Activated CD4-positive, alpha-beta memory T cell treated with anti-CD3 and anti-CD28 coated beads, Interleukin-2, amount 10 ng/mL, durations not matched to agents 7 days and 5 days (primary cell): Measurements from ENCODE around the gene SERTAD3. TPM values are rescaled to one million over a fixed set of nuclear protein-coding genes. Genes with fewer than 3 reads are reported as not detected.
"Not testable (repeated sequence)": the region's sequence is repeated elsewhere in the genome, so short reads cannot be mapped to it uniquely, and the experiment has no call there.

Experiments
- CTCF ChIA-PET: fragments of 350-600 bp; sonication (Branson Sonifier 250); formaldehyde crosslinking; loops from one replicate; lab custom pipeline; 2021; ENCODE audit warnings: antibody characterized with exemption, inconsistent platforms; lab: Charles Lee
- POLR2A ChIA-PET: fragments of 350-600 bp; sonication (Branson Sonifier 250); formaldehyde crosslinking; loops from one replicate; lab custom pipeline; 2021; ENCODE audit warnings: antibody characterized with exemption; lab: Charles Lee
- DNase-seq: peaks from one replicate; pipeline ENCODE4 v3.0.0-alpha.2; 2020
- H3K27ac Mint-ChIP-seq: one replicate; pipeline ENCODE4 v1.8.0; 2021; ENCODE audit warnings: mild to moderate bottlenecking, mixed read lengths
- H3K27me3 Mint-ChIP-seq: one replicate; pipeline ENCODE4 v1.8.0; 2021; ENCODE audit warnings: mixed read lengths
- H3K36me3 Mint-ChIP-seq: one replicate; pipeline ENCODE4 v1.8.0; 2021; ENCODE audit warnings: low read depth, mixed read lengths
- H3K4me1 Mint-ChIP-seq: one replicate; pipeline ENCODE4 v1.8.0; 2021; ENCODE audit warnings: mixed read lengths
- H3K4me3 Mint-ChIP-seq: one replicate; pipeline ENCODE4 v1.8.0; 2021; ENCODE audit warnings: mild to moderate bottlenecking, mixed read lengths
- H3K9me3 Mint-ChIP-seq: one replicate; pipeline ENCODE4 v1.8.0; 2021; ENCODE audit warnings: mixed read lengths
- total RNA-seq, 2 experiments: library from RNA; stranded (reverse); gene quantifications; one replicate each; pipeline ENCODE4 v1.2.3, GENCODE V29; 2021

SERTAD3 gene
- total RNA-seq, 2 experiments from 2014 or later, result 18.0 to 20.3 TPM

DNA sequence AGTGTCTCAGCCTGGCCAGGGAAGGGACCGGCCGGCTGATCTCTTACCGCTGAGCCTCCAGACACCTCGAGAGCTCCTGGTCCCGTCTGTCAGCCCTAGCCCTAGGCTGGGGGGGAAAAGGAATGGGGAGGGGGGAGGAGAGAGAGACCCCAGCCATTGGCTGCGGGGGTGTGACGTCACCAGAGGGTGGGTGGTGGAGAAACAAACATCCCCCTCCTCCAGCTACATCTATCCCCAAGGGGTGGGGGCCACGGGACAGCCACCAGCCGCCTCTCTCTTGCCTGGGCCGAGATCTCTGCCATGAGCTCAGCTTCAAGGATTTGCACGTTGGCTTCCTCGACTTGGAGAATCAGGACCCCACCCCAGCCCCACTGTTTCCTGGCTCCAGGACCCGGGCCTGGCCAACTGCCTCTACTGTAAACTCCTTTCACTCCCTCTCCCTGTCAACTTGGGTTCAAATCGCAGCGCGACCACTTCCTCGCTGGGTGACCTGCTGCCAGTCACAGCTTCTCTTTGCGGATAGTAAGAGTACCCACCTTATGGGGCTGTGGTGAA lies 30.8 kb downstream of the SERTAD3 start, which contains the start of gene PRX:
Gene PRX, minus strand, starts transcription at position 88 of the 555 bp plus-strand sequence. CDS start 5,446 bp downstream, outside the sequence.
- Mint-ChIP-seq H3K9me3 (no peaks in the 10 kb centered on the region), H3K4me3 (no peak within 1 kb of the TSS), H3K27ac (no peak within 1 kb of the TSS), H3K4me1 (peaks cover 26% of the 10 kb centered on the region), H3K36me3 (no peaks in the 10 kb centered on the region), H3K27me3 (peaks cover 1% of the 10 kb centered on the region)
- ChIA-PET CTCF (interaction anchor here (1.9 kb wide), 1 partner anchor 11 kb away, joined by 5 read pairs; no protein-coding TSS in a partner anchor), POLR2A (interaction anchor here (1.2 to 1.4 kb wide), 2 partner anchors 8 to 30 kb away, joined by 3 to 5 read pairs; no protein-coding TSS in a partner anchor)
- DNase-seq, result no peak

DNA sequence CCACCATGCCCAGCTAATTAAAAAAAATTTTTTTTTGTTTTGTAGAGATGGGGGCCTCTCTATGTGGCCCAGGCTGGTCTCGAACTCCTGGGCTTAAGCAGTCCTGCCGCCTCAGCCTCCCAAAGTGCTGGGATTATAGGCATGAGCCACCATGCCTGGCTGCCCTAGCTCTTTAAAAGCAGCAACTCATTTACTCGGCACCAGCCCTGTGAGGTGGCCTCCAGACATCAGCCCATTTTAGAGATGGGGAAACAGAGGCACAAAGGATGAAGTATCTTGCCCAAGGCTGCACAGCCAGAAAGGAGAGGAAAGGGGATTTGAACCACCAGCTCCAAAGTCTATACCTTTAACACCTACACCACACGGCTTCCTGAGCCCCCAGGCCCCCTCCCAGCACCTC lies 31.3 kb downstream of the SERTAD3 start:
- Mint-ChIP-seq H3K36me3 (no peaks in the 10 kb centered on the region), H3K4me3 (no peak overlapping the region), H3K27me3 (peaks cover 1% of the 10 kb centered on the region), H3K27ac (no peak overlapping the region), H3K4me1 (peaks cover 26% of the 10 kb centered on the region), H3K9me3 (no peaks in the 10 kb centered on the region)
- ChIA-PET CTCF (interaction anchor here (0.8 to 1.9 kb wide), 3 partner anchors 8 to 13 kb away, joined by 4 to 5 read pairs (median 4); partner anchors contain the start of gene SERTAD1), POLR2A (interaction anchor here (1.2 to 1.4 kb wide), 2 partner anchors 9 to 30 kb away, joined by 3 to 5 read pairs; no protein-coding TSS in a partner anchor)
- no peak for DNase-seq

DNA sequence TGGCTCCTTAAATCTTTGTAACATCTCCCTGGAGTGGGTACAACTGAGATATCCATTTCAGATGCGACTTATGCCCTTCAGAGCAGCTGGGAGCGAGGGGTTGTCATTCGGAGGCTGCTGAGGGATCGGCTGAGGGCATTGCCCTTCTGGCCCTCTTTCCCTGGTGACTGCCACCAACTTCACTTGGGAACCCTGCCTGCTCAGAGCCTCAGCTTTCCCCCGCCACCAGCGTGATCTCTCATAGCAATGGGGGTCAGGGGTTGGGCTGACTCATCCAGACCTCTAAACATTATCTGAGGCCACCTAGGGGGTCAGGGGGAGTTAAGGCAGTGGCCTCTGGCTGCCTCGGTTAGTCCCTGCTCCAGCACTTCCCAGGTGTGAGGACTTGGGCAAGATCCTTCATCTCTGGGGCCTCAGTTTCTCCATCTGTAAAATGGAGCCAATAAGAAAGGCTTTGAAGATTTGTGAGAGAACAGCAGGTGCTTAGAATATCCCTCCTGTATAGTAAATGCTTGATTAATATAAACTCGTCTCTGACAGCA lies 32.1 kb downstream of the SERTAD3 start:
- H3K27me3 Mint-ChIP-seq, result peaks cover 1% of the 10 kb centered on the region
- H3K9me3 Mint-ChIP-seq, result no peaks in the 10 kb centered on the region
- H3K4me1 Mint-ChIP-seq, result peaks cover 22% of the 10 kb centered on the region
- CTCF ChIA-PET, result interaction anchor here (0.8 to 1.8 kb wide), 3 partner anchors 9 to 14 kb away, joined by 4 to 10 read pairs (median 4); partner anchors contain the start of gene SERTAD1
- H3K36me3 Mint-ChIP-seq, result no peaks in the 10 kb centered on the region
- H3K4me3 Mint-ChIP-seq, result no peak overlapping the region
- H3K27ac Mint-ChIP-seq, result no peak overlapping the region
- no peak for DNase-seq
- POLR2A ChIA-PET, result interaction anchor here (1.2 kb wide), 1 partner anchor 10 kb away, joined by 5 read pairs; no protein-coding TSS in a partner anchor

DNA sequence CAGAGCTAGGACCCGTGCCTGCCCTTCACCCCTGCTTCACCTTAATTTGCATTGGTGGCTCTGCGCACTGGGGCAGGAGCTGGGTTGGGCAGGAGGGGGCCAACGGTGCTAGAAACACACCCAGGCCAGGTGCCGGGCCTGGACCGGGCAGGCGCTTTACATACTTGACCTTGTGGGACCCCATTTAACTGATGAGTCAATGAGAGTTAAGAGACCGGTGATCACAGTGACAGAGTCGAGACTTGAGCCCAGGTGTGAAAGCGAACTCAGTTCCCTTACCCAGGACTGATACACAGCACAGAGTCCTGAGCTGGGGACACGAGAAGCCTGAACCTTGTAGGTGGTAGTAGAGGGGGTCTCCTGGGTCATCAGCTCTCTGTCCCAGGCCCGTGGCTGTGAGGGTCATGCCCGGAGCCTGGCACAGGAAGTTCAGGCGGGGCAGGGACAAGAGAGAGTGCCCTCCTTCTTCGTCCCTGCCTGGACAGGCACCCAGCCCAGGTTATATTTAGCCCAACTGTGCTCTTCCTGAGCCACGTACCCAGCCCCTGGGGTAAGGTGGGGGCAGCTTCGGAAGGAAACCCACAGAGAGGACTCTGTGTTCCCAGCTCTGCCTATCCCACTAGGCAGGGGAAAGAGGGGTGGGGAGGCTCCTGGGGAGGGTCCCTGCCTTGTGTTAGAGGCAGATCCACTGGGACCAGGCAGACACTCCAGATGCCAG lies 32.9 kb downstream of the SERTAD3 start:
- peaks cover 1% of the 10 kb centered on the region for H3K27me3 Mint-ChIP-seq
- H3K9me3 Mint-ChIP-seq, result no peaks in the 10 kb centered on the region
- H3K27ac Mint-ChIP-seq, result no peak overlapping the region
- H3K4me1 Mint-ChIP-seq, result peaks cover 16% of the 10 kb centered on the region
- H3K4me3 Mint-ChIP-seq, result no peak overlapping the region
- CTCF ChIA-PET, result interaction anchor here (1.2 to 1.8 kb wide), 3 partner anchors 10 to 140 kb away, joined by 3 to 10 read pairs (median 4); partner anchors contain the start of gene SERTAD1
- DNase-seq, result no peak
- H3K36me3 Mint-ChIP-seq, result no peaks in the 10 kb centered on the region
- POLR2A ChIA-PET, result interaction anchor here (1.2 kb wide), 1 partner anchor 9 kb away, joined by 4 read pairs; no protein-coding TSS in a partner anchor

DNA sequence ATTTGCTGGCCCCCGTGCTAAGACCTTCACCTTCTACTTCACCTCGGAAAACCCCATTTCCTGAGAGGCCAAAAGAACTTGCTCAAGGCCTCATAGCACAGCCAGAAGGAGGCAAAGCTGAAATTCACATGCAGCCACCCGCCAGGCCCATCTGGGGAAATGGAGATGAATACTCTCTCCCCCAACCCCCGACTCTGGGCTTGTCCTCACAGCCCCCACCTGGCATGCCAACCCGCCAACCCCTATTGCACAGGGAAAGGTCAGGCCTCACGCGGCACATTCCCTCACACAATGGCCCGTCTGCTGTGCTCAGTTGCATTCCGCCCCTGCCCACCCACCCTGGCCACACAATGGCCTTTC lies 34.1 kb downstream of the SERTAD3 start:
- no peaks in the 10 kb centered on the region for H3K36me3 Mint-ChIP-seq
- peaks cover 11% of the 10 kb centered on the region for H3K4me1 Mint-ChIP-seq
- POLR2A ChIA-PET, result no interaction called here
- peaks cover 1% of the 10 kb centered on the region for H3K27me3 Mint-ChIP-seq
- no peak overlapping the region for H3K4me3 Mint-ChIP-seq
- no peak overlapping the region for H3K27ac Mint-ChIP-seq
- CTCF ChIA-PET, result interaction anchor here (1.3 to 2.5 kb wide), 2 partner anchors 10 to 16 kb away, joined by 3 to 16 read pairs; partner anchors contain the start of gene SERTAD1
- no peak for DNase-seq
- no peaks in the 10 kb centered on the region for H3K9me3 Mint-ChIP-seq

DNA sequence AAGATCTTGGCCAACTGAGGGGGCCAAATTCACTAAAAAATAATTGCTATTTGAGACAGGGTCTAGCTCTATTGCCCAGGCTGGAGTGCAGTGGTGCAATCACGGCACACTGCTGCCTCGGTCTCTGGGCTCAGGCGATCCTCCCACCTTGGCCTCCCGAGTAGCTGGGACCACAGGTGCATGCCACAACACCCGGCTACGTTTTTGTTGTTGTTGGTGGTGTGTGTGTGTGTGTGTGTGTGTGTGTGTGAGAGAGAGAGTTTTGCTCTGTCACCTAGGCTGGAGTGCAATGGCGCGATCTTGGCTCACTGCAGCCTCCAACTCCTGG lies 35.6 kb downstream of the SERTAD3 start:
- H3K4me3 Mint-ChIP-seq, H3K27me3 Mint-ChIP-seq, DNase-seq, H3K9me3 Mint-ChIP-seq, H3K36me3 Mint-ChIP-seq, H3K27ac Mint-ChIP-seq: not testable (repeated sequence)
- CTCF ChIA-PET, result interaction anchor here (1.1 to 2.5 kb wide), 2 partner anchors 8 to 12 kb away, joined by 5 to 16 read pairs; no protein-coding TSS in a partner anchor
- POLR2A ChIA-PET, result interaction anchor here (2.6 kb wide), 1 partner anchor 12 kb away, joined by 14 read pairs; no protein-coding TSS in a partner anchor
- peaks cover 16% of the 10 kb centered on the region for H3K4me1 Mint-ChIP-seq

DNA sequence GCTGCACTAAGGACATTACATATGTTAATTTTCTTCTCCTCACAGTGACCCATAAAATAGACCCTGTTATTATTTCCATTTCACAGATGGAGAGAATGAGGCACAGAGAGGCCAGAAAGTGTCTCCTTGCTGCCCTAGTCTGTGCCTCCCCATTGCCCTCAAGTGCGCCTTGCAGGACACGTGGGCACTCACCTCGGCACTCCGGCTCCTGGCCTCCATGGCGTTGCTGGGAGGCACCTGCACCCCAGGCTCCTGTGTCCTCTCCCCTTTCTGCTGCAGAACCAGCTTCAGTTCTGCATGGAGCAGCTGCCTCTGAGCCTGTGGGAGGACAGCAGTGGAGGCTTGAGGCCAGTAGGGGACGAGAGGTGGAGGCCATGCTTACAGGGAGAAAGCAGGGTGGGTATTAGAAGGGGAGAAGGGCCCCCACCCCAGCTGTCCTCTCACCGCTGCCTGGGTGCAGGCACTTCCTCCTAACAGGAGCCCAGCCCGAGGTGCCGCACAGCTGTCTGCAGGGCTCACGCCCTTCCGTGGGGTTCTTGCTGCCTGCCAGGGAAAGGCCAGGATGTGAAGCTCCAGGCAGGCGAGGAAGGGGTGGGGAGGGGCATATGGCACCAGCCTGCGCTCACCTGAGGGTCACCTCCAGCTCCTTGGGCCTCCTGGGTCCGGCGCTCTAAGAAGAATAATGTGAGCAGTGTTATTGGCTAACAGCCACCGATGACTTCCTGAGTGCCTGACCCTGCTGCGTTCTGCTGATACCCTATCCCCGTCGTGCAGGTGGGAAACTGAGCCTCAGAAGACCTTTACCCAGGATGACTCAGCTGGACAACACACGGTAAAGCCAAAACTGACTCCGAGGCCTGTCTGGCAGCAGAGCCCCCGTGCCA lies 36.2 kb downstream of the SERTAD3 start:
- no peaks in the 10 kb centered on the region for H3K36me3 Mint-ChIP-seq
- DNase-seq, result no peak
- peaks cover 21% of the 10 kb centered on the region for H3K4me1 Mint-ChIP-seq
- no peak overlapping the region for H3K27ac Mint-ChIP-seq
- ChIA-PET POLR2A (interaction anchor here (0.7 to 2.6 kb wide), 2 partner anchors 13 to 44 kb away, joined by 3 to 14 read pairs; no protein-coding TSS in a partner anchor), CTCF (interaction anchor here (1.1 to 2.5 kb wide), 2 partner anchors 9 to 12 kb away, joined by 5 to 16 read pairs; no protein-coding TSS in a partner anchor)
- H3K27me3 Mint-ChIP-seq, result no peaks in the 10 kb centered on the region
- no peaks in the 10 kb centered on the region for H3K9me3 Mint-ChIP-seq
- H3K4me3 Mint-ChIP-seq, result no peak overlapping the region

DNA sequence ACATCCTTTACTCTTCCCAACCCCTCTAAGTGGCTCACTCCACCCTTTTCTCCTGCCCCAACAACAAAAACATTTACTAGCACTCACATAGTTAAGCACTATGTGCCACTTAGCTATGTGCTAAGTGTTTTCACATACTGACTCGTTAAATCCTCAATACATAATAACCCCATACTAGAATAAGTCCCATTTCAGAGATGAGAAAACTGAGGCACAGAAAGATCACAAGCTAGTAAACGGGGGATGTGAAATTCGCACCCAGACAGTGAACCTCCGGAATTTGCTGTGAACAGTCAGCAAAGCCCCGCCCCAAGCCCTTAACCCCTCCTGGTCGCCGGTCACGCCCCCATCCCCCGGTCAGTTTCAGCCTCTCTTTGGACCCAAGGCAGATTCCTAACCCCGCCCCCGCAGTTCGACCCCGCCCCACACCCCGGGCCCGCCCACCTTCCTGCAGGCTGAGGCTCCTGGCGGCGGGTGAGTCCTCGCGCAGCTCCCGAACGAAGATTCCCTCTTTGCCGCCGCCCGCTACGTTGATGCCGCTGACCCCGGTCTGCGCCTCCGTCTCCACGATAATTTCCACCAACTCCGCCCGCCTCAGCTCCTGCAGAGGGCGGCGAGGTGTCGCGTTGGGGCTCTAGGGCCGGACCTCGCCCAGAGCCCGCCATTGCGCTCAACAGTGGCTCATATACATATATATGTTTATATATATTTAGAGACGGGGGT lies 40.7 kb downstream of the SERTAD3 start:
- Mint-ChIP-seq H3K27me3 (peaks cover 3% of the 10 kb centered on the region), H3K9me3 (no peaks in the 10 kb centered on the region), H3K36me3 (no peaks in the 10 kb centered on the region), H3K27ac (peak overlapping the region; percentile 58), H3K4me3 (peak overlapping the region; percentile 90), H3K4me1 (peaks cover 33% of the 10 kb centered on the region)
- CTCF ChIA-PET, result interaction anchor here (0.8 to 3.5 kb wide), 4 partner anchors 17 to 98 kb away, joined by 3 to 25 read pairs (median 4); no protein-coding TSS in a partner anchor
- DNase-seq, result peak; percentile 89
- POLR2A ChIA-PET, result interaction anchor here (0.8 to 2.7 kb wide), 10 partner anchors 8 to 374 kb away, joined by 3 to 15 read pairs (median 4); partner anchors contain the start of genes BLVRB, C19orf47, RAB4B and SERTAD1

DNA sequence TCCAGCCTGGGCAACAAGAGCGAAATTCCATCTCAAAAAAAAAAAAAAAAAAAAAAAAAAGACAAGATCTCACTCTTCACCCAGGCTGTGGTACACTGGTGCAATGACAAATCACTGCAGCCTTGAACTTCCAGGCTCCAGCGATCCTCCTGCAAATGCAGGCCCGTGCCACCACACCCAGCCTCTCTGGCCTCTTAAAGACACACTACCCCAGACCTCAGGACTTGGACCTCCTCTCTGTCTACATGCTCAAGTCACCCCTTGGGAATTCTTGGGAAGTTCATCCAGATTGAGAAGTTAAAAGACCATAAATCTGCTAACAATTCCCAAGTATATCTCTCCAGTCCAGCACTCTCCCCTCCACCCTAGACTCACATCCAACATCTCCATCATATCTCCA lies 43.6 kb downstream of the SERTAD3 start:
- no peak for DNase-seq
- peaks cover 3% of the 10 kb centered on the region for H3K27me3 Mint-ChIP-seq
- ChIA-PET POLR2A (no interaction called here), CTCF (interaction anchor here (1.4 kb wide), 1 partner anchor 20 kb away, joined by 5 read pairs; no protein-coding TSS in a partner anchor)
- H3K4me3 Mint-ChIP-seq, result no peak overlapping the region
- H3K27ac Mint-ChIP-seq, result no peak overlapping the region
- peaks cover 26% of the 10 kb centered on the region for H3K4me1 Mint-ChIP-seq
- H3K36me3 Mint-ChIP-seq, result no peaks in the 10 kb centered on the region
- H3K9me3 Mint-ChIP-seq, result no peaks in the 10 kb centered on the region

DNA sequence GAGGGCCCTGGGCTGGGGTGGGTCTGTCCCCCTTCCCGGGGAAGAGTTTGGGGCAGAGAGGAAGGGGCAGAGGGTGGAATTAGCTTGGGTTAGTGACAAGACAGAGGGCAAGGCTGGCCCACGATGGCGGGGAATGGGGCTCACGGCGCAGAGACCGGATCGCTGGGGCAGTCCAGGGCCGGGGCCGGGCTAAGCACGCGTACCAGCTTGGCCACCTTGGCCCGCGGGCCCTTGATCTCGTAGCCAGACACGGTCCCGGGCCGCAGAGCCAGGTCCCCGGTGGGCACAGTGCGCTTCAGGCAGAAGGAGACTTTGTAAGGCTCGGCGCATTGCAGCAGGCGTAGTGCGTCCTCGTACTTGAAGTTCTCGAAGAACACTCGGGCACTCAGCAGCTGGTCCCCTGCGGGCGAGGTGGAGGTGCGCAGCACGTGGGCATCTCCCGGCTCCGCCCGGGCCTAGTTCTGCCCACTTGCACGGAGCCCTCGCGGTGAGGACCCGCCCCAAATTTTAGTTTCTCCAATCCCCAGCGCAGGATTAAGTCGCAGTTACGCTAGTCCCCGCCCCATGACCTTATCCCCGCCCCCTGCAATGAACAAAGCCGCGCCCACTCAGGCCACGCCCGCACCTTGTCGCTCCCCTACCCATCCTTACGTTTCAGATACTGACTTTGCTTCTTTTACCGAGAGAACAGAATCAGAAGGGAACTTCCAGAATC lies 45.6 kb downstream of the SERTAD3 start:
- peaks cover 18% of the 10 kb centered on the region for H3K4me1 Mint-ChIP-seq
- no peaks in the 10 kb centered on the region for H3K9me3 Mint-ChIP-seq
- CTCF ChIA-PET, result interaction anchor here (0.6 kb wide), 1 partner anchor 21 kb away, joined by 3 read pairs; no protein-coding TSS in a partner anchor
- peaks cover 3% of the 10 kb centered on the region for H3K27me3 Mint-ChIP-seq
- DNase-seq, result peak; percentile 63
- H3K36me3 Mint-ChIP-seq, result no peaks in the 10 kb centered on the region
- POLR2A ChIA-PET, result interaction anchor here (0.8 to 1.1 kb wide), 3 partner anchors 18 to 68 kb away, joined by 3 to 4 read pairs (median 3); no protein-coding TSS in a partner anchor
- no peak overlapping the region for H3K27ac Mint-ChIP-seq
- no peak overlapping the region for H3K4me3 Mint-ChIP-seq

DNA sequence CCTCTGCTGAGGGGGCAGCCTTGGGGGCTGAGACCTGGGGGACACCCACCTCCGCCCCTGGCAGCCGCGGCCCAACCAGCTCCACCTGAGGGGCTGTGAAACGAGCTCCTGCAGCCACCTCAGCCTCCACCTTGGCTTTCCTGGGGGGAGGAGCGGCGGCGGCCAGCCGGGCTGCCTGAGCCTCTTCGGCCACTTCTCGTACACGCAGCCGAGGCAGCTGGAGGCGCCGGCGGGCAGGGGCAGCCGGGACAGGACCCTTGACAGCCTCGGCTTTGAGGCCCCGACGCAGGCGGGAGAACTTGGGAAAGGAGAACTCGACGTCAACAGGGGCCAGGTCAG lies 46.6 kb downstream of the SERTAD3 start:
- Mint-ChIP-seq H3K27ac (no peak overlapping the region), H3K9me3 (no peaks in the 10 kb centered on the region), H3K4me1 (peaks cover 14% of the 10 kb centered on the region), H3K27me3 (peaks cover 3% of the 10 kb centered on the region), H3K36me3 (no peaks in the 10 kb centered on the region), H3K4me3 (no peak overlapping the region)
- ChIA-PET CTCF (interaction anchor here (2.2 kb wide), 1 partner anchor 23 kb away, joined by 7 read pairs; no protein-coding TSS in a partner anchor), POLR2A (interaction anchor here (1.2 kb wide), 1 partner anchor 16 kb away, joined by 3 read pairs; no protein-coding TSS in a partner anchor)
- no peak for DNase-seq
